ENCODE measurements around the gene ADAMTS3. TPM values are rescaled to one million over a fixed set of nuclear protein-coding genes. Genes with fewer than 3 reads are reported as not detected.

ADAMTS3 gene
- polyA plus RNA-seq, 1 donor (not counting 4 experiments of a cell fraction or from before 2014, with no cell fraction given): 0.09 TPM

GRCh38 chr4:72531768-72532290 lies 37.2 kb downstream of the ADAMTS3 start:
- Histone ChIP-seq H3K4me2 (ENCODE audit: control insufficient read depth, extremely low read depth, insufficient read depth, low read depth, low read length) (no peak overlapping the region), H3K9me1 (ENCODE audit: control insufficient read depth, extremely low read depth, insufficient read depth, low read length) (no peaks in the 10 kb centered on the region), H3K4me3 (ENCODE audit: control insufficient read depth in 2 of 3, extremely low read depth in 1 of 3, insufficient read depth in 2 of 3, low read depth in 1 of 3, low read length in 3 of 3) (no peak overlapping the region), H3K27me3 (ENCODE audit: control insufficient read depth, extremely low read depth, insufficient read depth, low read length) (no peaks in the 10 kb centered on the region), H3K9me3 (ENCODE audit: control insufficient read depth, low read depth, low read length) (no peaks in the 10 kb centered on the region), H3K4me1 (ENCODE audit: control insufficient read depth, extremely low read depth, insufficient read depth, low read length) (no peaks in the 10 kb centered on the region), H2AFZ (ENCODE audit: control insufficient read depth, low read length) (no peak overlapping the region), H3K79me2 (ENCODE audit: control insufficient read depth, insufficient read depth, low read length) (no peaks in the 10 kb centered on the region), H3K27ac (ENCODE audit: control insufficient read depth, insufficient read depth, low read length) (no peak overlapping the region), H3K9ac (ENCODE audit: control insufficient read depth, extremely low read depth, insufficient read depth, low read length) (no peak overlapping the region), H4K20me1 (ENCODE audit: control insufficient read depth, extremely low read depth, insufficient read depth, low read length) (no peaks in the 10 kb centered on the region), H3K36me3 (ENCODE audit: control insufficient read depth in 2 of 2, extremely low read depth in 1 of 2, insufficient read depth in 2 of 2, low read length in 2 of 2) (no peaks in the 10 kb centered on the region)
- dilution Hi-C loops (cut with MboI; ENCODE audit: extremely low pct_ligation_motif_present, low sequenced_read_pairs): no loop called here
- DNase-seq (ENCODE audit: low read depth, low spot score): no peak
- TF ChIP-seq CTCF (optimal IDR thresholded peaks at IDR 0.05 in 1 of 3, IDR thresholded peaks at IDR 0.05 in 1 of 3, conservative IDR thresholded peaks at IDR 0.05 in 1 of 3; ENCODE audit: extremely low read depth in 1 of 3, insufficient read depth in 2 of 3, low read length in 3 of 3): no peak
- TF ChIP-seq EZH2 (IDR thresholded peaks at IDR 0.05; ENCODE audit: low read length): no peak
- no peak for FAIRE-seq

- no peak overlapping the region for H2AFZ ChIP-seq (ENCODE audit: control insufficient read depth, low read length)
- no peak for FAIRE-seq
- H3K4me2 ChIP-seq (ENCODE audit: control insufficient read depth, extremely low read depth, insufficient read depth, low read depth, low read length): no peak overlapping the region
- no peaks in the 10 kb centered on the region for H3K36me3 ChIP-seq (ENCODE audit: control insufficient read depth in 2 of 2, extremely low read depth in 1 of 2, insufficient read depth in 2 of 2, low read length in 2 of 2)
- TF ChIP-seq EZH2 (IDR thresholded peaks at IDR 0.05; ENCODE audit: low read length) (no peak), CTCF (optimal IDR thresholded peaks at IDR 0.05 in 1 of 3, IDR thresholded peaks at IDR 0.05 in 1 of 3, conservative IDR thresholded peaks at IDR 0.05 in 1 of 3; ENCODE audit: extremely low read depth in 1 of 3, insufficient read depth in 2 of 3, low read length in 3 of 3) (no peak)
- H3K9me3 ChIP-seq (ENCODE audit: control insufficient read depth, low read depth, low read length): no peaks in the 10 kb centered on the region
- no peak overlapping the region for H3K9ac ChIP-seq (ENCODE audit: control insufficient read depth, extremely low read depth, insufficient read depth, low read length)
- no peaks in the 10 kb centered on the region for H3K4me1 ChIP-seq (ENCODE audit: control insufficient read depth, extremely low read depth, insufficient read depth, low read length)
- no peak overlapping the region for H3K4me3 ChIP-seq (ENCODE audit: control insufficient read depth in 2 of 3, extremely low read depth in 1 of 3, insufficient read depth in 2 of 3, low read depth in 1 of 3, low read length in 3 of 3)
- no peaks in the 10 kb centered on the region for H3K9me1 ChIP-seq (ENCODE audit: control insufficient read depth, extremely low read depth, insufficient read depth, low read length)
- H3K27ac ChIP-seq (ENCODE audit: control insufficient read depth, insufficient read depth, low read length): no peak overlapping the region
- dilution Hi-C loops (cut with MboI; ENCODE audit: extremely low pct_ligation_motif_present, low sequenced_read_pairs): no loop called here
- H3K27me3 ChIP-seq (ENCODE audit: control insufficient read depth, extremely low read depth, insufficient read depth, low read length): no peaks in the 10 kb centered on the region
- no peak for DNase-seq (ENCODE audit: low read depth, low spot score)
- H4K20me1 ChIP-seq (ENCODE audit: control insufficient read depth, extremely low read depth, insufficient read depth, low read length): no peaks in the 10 kb centered on the region
- no peaks in the 10 kb centered on the region for H3K79me2 ChIP-seq (ENCODE audit: control insufficient read depth, insufficient read depth, low read length)
Observed at GRCh38 chr4:72531322-72531721, 37.7 kb downstream of the ADAMTS3 start.

All from keratinocyte (primary cell).